Suppressor macrophage treated with lipopolysaccharide for 4 hours (primary cell): Measurements from ENCODE around the gene ASAP2.
A peak's percentile ranks its signal among the peaks of the same experiment; 100 is the strongest.
"Not testable (repeated sequence)": the region's sequence is repeated elsewhere in the genome, so short reads cannot be mapped to it uniquely, and the experiment has no call there.

Source experiments
- DNase-seq: peaks from one replicate; pipeline ENCODE4 v3.0.0-alpha.2; 2020

Gene ASAP2

GRCh38 chr2:9212661-9213411 lies 6.2 kb downstream of the ASAP2 start:
- DNase-seq, result no peak

GRCh38 chr2:9213477-9214051 lies 7.0 kb downstream of the ASAP2 start:
- DNase-seq, result no peak

- DNase-seq, result no peak
These were observed 8.3 kb downstream of the ASAP2 start for GRCh38 chr2:9214873-9215272.

GRCh38 chr2:9215680-9216079 lies 9.1 kb downstream of the ASAP2 start:
- no peak for DNase-seq

GRCh38 chr2:9216143-9216542 lies 9.5 kb downstream of the ASAP2 start:
- not testable (repeated sequence) for DNase-seq

- DNase-seq, result no peak
These were observed 11.5 kb downstream of the ASAP2 start for GRCh38 chr2:9217838-9218770.

- DNase-seq, result no peak
These were observed 12.4 kb downstream of the ASAP2 start for GRCh38 chr2:9219027-9219445.

GRCh38 chr2:9220201-9220600 lies 13.6 kb downstream of the ASAP2 start:
- no peak for DNase-seq

GRCh38 chr2:9221223-9221622 lies 14.6 kb downstream of the ASAP2 start:
- no peak for DNase-seq

- DNase-seq, result no peak
These were observed 15.8 kb downstream of the ASAP2 start for GRCh38 chr2:9222239-9222892.

- no peak for DNase-seq
These were observed 16.3 kb downstream of the ASAP2 start for GRCh38 chr2:9222893-9223287.

- no peak for DNase-seq
These were observed 19.2 kb downstream of the ASAP2 start for GRCh38 chr2:9225806-9226205.

GRCh38 chr2:9226458-9227380 lies 20.1 kb downstream of the ASAP2 start:
- no peak for DNase-seq

GRCh38 chr2:9228088-9228751 lies 21.6 kb downstream of the ASAP2 start:
- DNase-seq, result no peak

- DNase-seq, result no peak
These were observed 22.3 kb downstream of the ASAP2 start for GRCh38 chr2:9228781-9229469.

GRCh38 chr2:9229470-9229820 lies 22.8 kb downstream of the ASAP2 start:
- no peak for DNase-seq

- DNase-seq, result no peak
These were observed 23.6 kb downstream of the ASAP2 start for GRCh38 chr2:9230051-9230802.

- DNase-seq, result peak; percentile 58
These were observed 24.3 kb downstream of the ASAP2 start for GRCh38 chr2:9230881-9231280.

GRCh38 chr2:9231291-9232165 lies 24.9 kb downstream of the ASAP2 start:
- DNase-seq, result no peak
